Measurements from ENCODE around the gene PDCD2L. TPM values are rescaled to one million over a fixed set of nuclear protein-coding genes. Genes with fewer than 3 reads are reported as not detected.

PDCD2L gene
- total and polyA plus RNA-seq, 9 of the 15 experiments (the other 6 are each of a cell fraction or from before 2014, with no cell fraction given): 12.1 to 68.5 (median 56.3) TPM

GRCh38 chr19:34370117-34370516, 34.1 kb upstream of the PDCD2L start:
- Histone ChIP-seq H3K36me3 (ENCODE audit: control insufficient read depth, insufficient read depth, low read length) (peaks cover 84% of the 10 kb centered on the region), H2AFZ (ENCODE audit: low read depth, low read length) (no peak overlapping the region), H3K27me3 (ENCODE audit: control insufficient read depth in 2 of 2, insufficient read depth in 2 of 2, low read length in 2 of 2) (no peaks in the 10 kb centered on the region), H3K9me1 (ENCODE audit: control insufficient read depth, insufficient read depth, low read length) (peaks cover 11% of the 10 kb centered on the region), H4K20me1 (replicated peaks; ENCODE audit: control insufficient read depth, insufficient read depth, low read length) (peaks cover 31% of the 10 kb centered on the region), H3K9ac (ENCODE audit: insufficient read depth in 1 of 2, low read depth in 2 of 2, low read length in 2 of 2) (no peak overlapping the region), H3K9me3 (replicated peaks; ENCODE audit: control insufficient read depth, insufficient read depth, low read depth, low read length) (no peaks in the 10 kb centered on the region), H3K4me2 (ENCODE audit: insufficient read depth, low read length) (no peak overlapping the region), H3K4me1 (replicated peaks in 1 of 2; ENCODE audit: control insufficient read depth in 2 of 2, insufficient read depth in 2 of 2, low read length in 2 of 2) (peaks cover 25 to 36% of the 10 kb centered on the region in 2 experiments), H3K79me2 (ENCODE audit: control insufficient read depth, insufficient read depth, low read length) (peaks cover 83% of the 10 kb centered on the region), H3K27ac (ENCODE audit: extremely low read depth, low read depth, low read length) (no peak overlapping the region; the same call in 2 of the 3 replicates), H3K4me3 (no peak overlapping the region)
- DNase-seq (ENCODE audit: extremely low read depth in 1 of 4, low spot score in 3 of 4) (no peak), FAIRE-seq (no peak), ATAC-seq (no peak)
- ChIA-PET CTCF (ENCODE audit: low intra/inter-chr PET ratio) (no interaction called here), POLR2A (interaction anchor here (1.5 kb wide), 1 partner anchor 18 kb away, joined by 5 read pairs; no protein-coding TSS in a partner anchor)
- no peak for TF ChIP-seq ZNF740 (CRISPR knock-in tag; IDR thresholded peaks at IDR 0.05)
- TF ChIP-seq ZNF740 (tag; IDR thresholded peaks at IDR 0.05): no peak
- TF ChIP-seq RCOR1 (IDR thresholded peaks at IDR 0.05; ENCODE audit: borderline replicate concordance in 1 of 2, low read depth in 2 of 2, low read length in 2 of 2): no peak
- no peak for TF ChIP-seq MED1 (CRISPR knock-in tag; IDR thresholded peaks at IDR 0.05; ENCODE audit: borderline replicate concordance)
- TF ChIP-seq SMAD4 (CRISPR knock-in tag; conservative IDR thresholded peaks at IDR 0.05): no peak
- no peak for TF ChIP-seq SAP30 (IDR thresholded peaks at IDR 0.05; ENCODE audit: borderline replicate concordance, insufficient read depth, low read depth, low read length, poor library complexity, severe bottlenecking)
- no peak for TF ChIP-seq E2F5 (CRISPR knock-in tag; IDR thresholded peaks at IDR 0.05)
- intact Hi-C loops (cut with micrococcal nuclease) (no loop called here), in situ Hi-C loops (cut with MboI) (no loop called here)
- BruUV-seq (replicated peaks): no TSS peak
- WGBS (ENCODE audit: insufficient coverage, low coverage, missing lambda C conversion rate): 94% methylated on average over 8 of the region's 8 CpGs

Measured in K562 (cell line).